Ramos (cell line): ENCODE measurements around the gene TYK2.
"Not testable (repeated sequence)": the region's sequence is repeated elsewhere in the genome, so short reads cannot be mapped to it uniquely, and the experiment has no call there.

Experiments used
- in situ Hi-C: fragments of 300-500 bp; cut with MboI; formaldehyde crosslinking; loops from one replicate; pipeline ENCODE4 v1.14.3; 2022; ENCODE audit warnings: low sequenced_read_pairs; ENCODE audit not compliant: unreplicated experiment

Gene TYK2

GRCh38 chr19:10379880-10380312 is 476 bp downstream of the TYK2 start:
- in situ Hi-C loops, result no loop called here

DNA sequence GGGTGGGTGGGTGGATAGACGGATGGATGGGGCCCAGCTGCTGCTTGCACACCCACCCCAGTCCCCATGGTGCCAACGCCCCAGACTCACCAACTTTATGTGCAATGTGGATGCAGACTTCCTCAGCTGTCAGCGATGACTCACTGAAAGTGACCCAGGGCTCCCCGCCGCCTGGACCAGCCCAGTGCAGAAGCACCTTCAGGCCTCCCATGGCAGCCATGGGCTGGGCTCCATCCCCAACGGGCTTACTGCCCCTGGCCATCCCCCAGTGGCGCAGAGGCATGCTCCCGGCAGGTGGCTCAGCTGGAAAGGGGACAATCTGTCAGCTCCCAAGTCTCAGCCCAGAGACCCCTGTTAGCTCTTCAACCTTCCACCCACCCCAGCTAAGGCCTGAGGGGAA is 2.2 kb downstream of the TYK2 start:
- in situ Hi-C loops, result no loop called here

- in situ Hi-C loops, result not testable (repeated sequence)
These were observed 3.2 kb downstream of the TYK2 start for GRCh38 chr19:10377140-10377640.

DNA sequence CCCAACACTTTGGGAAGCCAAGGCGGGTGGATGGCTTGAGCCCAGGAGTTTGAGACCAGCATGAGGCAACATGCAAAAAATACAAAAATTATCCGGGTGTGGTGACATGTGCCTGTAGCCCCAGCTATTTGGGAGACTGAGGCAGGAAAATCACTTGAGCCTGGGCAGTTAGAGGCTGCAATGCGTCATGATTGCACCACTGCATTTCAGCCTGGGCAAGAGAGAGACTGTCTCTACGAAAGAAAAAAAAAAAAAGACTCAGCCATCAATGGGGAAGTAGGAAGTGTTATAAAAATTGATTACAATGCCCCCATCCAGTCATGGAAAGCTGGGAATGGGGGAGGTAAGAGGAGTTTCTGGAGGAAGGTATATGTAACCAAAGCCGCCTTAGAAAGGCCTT is 5.4 kb downstream of the TYK2 start:
- in situ Hi-C loops, result no loop called here

DNA sequence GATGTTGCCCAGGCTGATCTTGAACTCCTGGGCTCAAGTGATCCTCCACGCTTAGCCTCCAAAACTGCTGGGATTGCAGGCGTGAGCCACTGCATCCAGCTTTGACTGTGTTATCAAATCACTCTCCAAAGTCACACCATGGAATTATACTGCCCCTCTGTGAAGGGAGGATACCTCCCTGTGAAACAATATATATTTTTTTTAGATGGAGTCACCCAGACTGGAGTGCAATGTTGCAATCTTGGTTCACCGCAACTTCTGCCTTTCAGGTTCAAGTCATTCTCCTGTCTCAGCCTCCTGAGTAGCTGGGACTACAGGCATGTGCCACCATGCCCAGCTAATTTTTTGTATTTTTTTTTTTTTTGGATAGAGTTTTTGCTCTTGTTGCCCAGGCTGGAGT is 7.7 kb downstream of the TYK2 start:
- in situ Hi-C loops, result no loop called here

DNA sequence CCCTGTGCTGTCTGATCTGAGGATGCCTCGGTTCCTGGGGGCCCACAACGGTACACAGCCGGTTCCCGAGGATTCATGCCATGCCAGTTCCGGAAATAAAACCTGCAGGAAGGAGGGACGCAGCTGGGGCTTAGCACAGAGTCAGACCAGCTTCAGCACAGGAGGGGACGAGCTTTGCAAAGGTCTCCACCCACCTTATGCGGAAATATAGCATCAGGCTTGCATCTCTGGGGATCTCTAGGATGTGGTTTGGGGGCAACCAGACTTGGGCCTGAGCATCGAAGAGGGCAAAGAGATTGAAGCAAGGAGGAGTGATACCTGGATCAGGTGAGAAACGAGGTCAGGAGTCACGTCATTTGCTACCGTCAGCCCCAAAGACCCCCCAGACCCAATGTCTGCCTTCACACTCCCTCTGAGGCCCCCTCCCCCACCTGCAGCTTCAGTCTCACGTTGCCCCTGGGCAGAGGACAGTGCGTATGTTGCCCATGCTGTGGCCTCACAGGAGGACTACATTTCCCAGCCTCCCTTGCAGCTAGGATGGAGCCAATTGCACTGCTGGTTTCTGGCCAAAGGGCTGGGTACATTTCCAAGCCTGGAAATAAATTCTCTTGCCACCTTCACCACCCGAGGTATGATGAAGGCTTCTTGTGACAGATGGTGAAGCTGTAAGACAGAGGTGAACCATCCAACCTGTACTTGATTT is 12.1 kb downstream of the TYK2 start:
- in situ Hi-C loops, result no loop called here

GRCh38 chr19:10366950-10367512 is 13.3 kb downstream of the TYK2 start:
- in situ Hi-C loops, result not testable (repeated sequence)

- in situ Hi-C loops, result no loop called here
These were observed 14.9 kb downstream of the TYK2 start for GRCh38 chr19:10365518-10365917.

DNA sequence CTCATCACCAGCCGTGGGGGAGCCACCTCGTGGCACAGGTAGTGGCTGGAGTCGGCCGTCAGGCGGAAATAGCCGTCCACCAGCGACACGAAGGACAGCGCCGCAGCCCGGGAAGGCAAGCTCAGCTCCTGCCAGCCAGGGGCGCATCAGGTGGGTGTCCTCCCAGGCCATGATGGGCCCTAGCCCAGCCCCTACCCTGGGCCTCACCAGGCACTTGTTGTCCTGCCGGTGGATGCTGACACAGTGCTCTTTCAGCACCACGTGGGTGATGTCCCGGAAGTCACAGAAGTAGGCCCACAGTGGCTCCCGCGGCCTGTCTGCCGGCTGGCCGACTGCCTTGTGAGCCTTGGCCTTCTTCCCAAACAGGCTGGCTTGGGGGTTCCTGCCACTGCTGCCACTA is 15.7 kb downstream of the TYK2 start:
- in situ Hi-C loops, result no loop called here

GRCh38 chr19:10363789-10364281 is 16.5 kb downstream of the TYK2 start:
- in situ Hi-C loops, result no loop called here

GRCh38 chr19:10362259-10362658 is 18.1 kb downstream of the TYK2 start:
- in situ Hi-C loops, result no loop called here

DNA sequence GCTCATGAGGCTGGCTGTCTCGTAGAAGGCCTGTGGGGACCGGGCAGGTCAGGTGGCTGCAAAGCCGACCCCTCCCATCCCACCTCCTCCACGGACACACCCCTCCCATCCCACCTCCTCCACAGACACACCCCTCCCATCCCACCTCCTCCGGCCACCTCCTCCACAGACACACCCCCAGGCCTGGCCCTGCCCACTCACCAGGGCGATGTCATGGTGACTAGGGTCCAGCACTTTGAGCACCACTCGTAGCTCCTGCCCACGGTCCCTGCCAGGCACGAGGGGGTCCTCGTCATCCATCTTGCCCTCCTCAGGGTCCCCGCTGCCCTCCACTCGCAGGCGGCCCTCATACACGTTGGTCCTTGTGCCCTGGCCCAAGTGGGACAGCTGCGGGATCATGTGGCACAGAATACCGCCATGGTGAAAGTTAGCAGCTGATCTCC is 18.8 kb downstream of the TYK2 start:
- in situ Hi-C loops, result no loop called here

DNA sequence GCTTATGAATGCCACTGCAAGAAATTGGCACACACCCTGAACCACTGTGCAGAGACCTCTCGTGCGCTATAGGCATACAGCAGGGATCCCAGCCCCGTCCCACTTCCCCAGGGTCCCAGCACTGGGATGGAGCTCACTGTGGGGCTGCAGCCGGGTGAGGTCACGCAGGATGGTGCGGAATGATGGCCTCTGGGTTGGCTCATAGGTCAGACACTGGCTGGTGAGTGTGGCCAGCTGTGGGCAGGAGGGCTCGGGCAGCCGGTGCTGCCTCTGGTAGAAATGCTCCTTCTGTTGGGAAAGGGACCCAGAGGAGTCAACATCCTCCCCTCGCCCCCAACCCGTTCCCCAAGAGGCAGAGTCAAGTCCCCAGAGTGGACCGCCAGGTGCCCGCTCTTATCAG is 23.9 kb downstream of the TYK2 start:
- in situ Hi-C loops, result no loop called here

- in situ Hi-C loops, result no loop called here
These were observed 26.5 kb downstream of the TYK2 start for GRCh38 chr19:10353793-10354391.

- in situ Hi-C loops, result no loop called here
These were observed 27.4 kb downstream of the TYK2 start for GRCh38 chr19:10352764-10353671.

GRCh38 chr19:10346509-10346908 is 33.9 kb downstream of the TYK2 start:
- in situ Hi-C loops, result no loop called here

GRCh38 chr19:10344780-10345179 is 35.6 kb downstream of the TYK2 start:
- in situ Hi-C loops, result no loop called here

DNA sequence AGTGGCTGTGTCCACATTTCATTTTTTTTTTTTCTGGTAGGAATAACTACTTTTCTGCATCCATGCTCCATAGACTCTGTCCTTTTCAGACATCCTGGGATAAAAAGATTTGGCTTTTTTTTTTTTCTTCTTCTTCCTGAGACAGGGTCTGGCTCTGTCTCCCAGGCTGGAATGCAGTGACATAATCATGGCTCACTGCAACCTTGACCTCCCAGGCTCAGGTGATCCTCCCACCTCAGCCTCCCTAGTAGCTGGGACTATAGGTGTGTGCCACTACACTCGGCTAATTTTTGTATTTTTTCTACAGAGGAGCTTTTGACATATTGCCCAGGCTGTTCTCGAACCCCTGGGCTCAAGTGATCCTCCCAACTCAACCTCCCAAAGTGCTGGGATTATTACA is 36.9 kb downstream of the TYK2 start:
- in situ Hi-C loops, result no loop called here

- in situ Hi-C loops, result no loop called here
These were observed 40.4 kb downstream of the TYK2 start for GRCh38 chr19:10339977-10340376.

DNA sequence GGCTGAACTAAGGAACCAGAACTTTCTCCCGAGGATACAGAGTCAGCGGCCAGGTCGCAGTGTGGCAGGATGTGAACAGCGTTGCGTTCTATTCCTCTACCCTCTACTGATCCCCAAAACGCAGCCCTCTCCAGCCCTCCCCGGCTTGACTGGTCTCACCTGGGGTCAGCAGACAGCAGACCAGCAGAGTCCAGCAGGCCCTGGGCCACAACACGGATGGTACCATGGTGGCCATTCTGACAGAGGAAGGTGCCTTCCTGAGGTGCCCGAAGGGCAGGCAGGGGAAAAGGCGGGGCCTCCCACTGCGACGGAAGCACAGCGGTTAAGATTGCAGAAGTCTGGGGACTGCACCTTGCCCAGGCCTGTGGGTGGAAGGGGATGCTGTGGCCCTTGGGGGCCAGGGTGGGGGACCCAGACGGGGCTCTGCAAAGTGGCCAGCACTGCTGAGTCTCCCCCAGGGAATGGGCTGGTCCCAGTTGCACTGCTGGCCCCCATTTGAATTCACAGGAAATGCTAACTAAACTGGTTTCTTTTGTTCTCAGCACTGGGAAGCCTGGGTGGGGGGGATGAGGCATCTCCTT is 40.9 kb downstream of the TYK2 start, which contains the start of gene ICAM3:
TSS of gene ICAM3 (minus strand) at position 245 of the 581 bp plus-strand sequence. CDS start at position 235, 10 bp downstream.
- in situ Hi-C loops, result no loop called here
